GDM1 (cell line): ENCODE data around the gene TPRG1L.

Experiments
- DNase-seq: peaks from one replicate; lab custom pipeline; 2025; lab: John Stamatoyannopoulos, UW

Gene TPRG1L

DNA sequence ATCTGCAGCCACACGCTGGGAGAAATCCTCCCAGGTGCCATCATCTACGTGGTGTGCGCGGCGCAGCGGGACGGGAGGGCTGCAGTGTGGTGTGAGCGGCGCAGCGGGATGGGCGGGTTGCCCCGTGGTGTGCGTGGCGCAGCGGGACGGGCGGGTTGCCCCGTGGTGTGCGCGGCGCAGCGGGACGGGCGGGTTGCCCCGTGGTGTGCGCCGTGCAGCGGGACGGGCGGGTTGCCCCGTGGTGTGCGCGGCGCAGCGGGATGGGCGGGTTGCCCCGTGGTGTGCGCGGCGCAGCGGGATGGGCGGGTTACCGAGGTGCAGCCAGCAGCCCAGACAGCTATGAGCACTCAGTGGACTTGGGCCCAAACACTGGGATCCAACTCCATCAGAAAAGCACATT is 20.4 kb downstream of the TPRG1L start:
- no peak for DNase-seq

DNA sequence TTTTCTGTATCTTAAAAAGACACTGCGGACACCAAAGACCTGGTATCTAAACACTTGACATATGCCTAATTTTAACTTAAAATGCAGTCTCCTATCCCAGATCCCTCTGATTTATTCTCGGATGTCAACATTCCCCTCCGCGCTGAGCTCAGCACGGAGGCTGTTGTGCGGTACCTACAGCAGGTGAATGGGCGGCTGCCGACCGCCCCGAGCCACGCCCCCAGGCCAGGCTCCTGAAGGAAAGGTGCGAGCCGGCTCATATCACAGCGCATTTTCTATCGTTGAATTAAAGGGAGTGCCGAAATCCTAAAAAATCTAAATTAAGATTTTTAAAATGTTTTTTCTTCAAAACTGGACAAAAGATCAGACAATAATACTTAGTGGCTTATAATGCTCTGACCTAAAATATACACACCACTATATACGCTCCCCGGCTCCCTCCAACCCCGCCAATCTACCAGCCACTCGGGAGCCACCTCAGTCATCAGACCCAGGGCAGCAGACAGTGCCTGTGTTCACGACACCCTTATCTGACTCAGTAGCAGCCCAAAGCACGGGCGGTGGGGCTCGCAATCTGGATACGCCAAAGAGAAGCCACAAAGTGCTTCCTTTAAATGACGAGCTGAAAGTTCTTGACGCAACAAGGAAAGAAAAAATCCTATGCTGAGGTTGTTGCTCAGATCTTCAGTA is 21.0 kb downstream of the TPRG1L start:
- no peak for DNase-seq

DNA sequence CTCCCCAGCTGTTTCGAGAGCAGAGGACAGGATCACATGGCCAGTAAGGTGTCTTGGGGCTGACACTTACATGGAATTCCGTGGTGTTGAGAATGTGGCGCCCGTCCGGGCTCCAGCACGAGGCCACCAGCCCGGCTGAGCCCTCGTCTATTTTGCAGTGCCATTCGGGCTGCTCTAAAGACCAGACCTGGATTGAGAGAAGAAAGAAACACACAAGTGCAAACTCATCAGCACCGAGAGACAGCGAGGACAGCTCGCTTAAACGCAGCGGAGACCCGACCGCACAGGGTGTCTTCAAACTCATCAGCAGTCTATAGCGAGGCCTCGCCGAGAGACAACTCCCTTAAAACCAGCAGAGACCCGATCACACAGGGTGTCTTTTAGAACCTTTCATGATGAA is 21.8 kb downstream of the TPRG1L start:
- DNase-seq: no peak

GRCh38 chr1:3649342-3650247 is 24.8 kb downstream of the TPRG1L start, which contains the start of gene WRAP73:
Gene WRAP73, minus strand, starts transcription at chr1:3650103. Its CDS starts 104 bp downstream, at chr1:3649999.
- DNase-seq: peak; percentile 85

DNA sequence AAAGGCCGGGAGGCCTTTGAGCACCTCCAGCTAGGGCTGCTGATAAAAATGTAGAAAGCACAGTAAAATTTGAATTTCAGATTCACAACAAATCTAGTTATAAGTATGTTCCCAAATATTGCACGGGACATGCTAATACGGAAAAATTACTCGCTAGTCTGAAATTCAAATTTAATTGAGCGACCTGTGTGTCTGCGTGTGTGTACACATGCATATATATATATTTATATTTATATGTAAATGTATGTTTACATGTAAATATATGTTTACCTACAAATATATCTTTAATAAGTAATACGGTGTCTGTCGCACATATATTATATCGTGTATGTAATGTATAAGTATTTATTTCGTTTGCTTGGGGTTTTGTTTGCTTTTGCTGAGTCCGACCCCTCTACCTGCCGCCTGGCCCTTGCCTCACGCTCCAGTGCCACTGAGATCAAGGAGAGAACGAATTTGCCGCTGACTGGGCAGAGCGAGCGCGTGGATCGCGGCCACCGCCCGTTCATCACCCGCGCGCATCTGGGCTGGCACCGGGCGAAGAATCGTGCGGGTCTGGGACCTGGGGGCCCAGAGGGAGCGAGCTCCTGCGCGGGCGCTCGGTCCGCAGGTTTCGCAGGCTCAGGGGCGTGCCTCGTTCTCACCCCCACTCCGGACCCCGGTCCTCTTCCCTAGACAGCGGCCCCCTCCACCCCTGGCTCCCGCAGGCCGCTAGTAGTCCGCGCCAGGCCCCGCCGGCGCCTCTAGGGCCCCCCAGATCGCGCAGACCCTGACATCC is 25.6 kb downstream of the TPRG1L start:
- DNase-seq: no peak

- DNase-seq: no peak
Measured at GRCh38 chr1:3651026-3651929, 26.5 kb downstream of the TPRG1L start.

- peak; percentile 32 for DNase-seq
Measured at GRCh38 chr1:3651930-3652547, 27.2 kb downstream of the TPRG1L start, which contains the start of gene TP73. Gene TP73, plus strand, starts transcription at chr1:3652516. Its CDS starts 29,850 bp downstream, at chr1:3682366.

- DNase-seq: peak; percentile 5
Measured at GRCh38 chr1:3652548-3653285, 27.9 kb downstream of the TPRG1L start.

DNA sequence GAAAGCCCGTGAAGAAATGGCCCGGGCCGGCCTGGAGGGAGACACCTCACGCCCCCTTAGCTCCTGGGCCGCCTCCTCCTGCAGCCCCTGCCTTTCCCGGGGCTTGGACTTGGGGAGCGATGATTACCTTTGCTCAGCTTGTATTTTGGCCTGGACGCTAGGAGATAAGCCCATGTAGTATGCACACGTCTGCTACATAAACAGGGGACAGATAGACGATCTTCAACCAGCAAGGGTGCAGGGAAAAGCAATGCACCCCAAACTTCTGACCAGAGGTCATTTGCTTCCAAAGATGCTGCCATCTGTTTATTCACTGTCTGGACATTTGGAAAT is 28.4 kb downstream of the TPRG1L start:
- DNase-seq: no peak

DNA sequence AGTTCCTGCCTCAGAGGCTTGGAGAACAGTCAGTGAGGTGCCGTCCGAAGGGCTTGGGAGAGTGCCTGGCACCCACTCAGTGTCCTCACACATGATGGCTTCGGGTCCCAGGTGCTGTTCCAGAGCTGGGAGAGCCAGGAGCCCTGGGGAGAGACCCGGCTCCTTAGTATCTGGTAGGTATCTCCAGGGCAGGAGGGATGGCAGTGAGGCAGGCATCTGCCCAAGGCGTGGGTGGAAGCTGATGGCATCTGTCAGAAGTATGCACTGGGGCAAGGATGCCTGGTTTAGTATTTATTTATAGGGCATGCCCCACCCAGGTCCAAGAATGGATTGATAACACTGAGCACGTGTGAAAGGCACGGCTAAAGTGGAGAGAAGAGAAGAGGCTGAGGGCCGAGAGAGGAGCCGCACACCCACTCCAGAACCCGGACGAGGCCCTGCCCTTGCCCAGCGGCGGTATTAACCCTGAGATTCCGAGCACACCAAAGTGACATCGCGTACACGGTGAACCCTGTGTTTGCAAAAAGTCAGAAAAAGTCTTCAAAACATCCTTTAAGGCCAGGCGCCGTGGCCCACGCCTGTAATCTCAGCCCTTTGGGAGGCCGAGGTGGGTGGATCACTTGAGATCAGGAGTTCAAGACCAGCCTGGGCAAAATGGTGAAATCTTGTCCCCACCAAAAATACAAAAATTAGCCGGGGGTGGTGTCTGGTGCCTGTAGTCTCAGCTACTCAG is 29.9 kb downstream of the TPRG1L start:
- DNase-seq: no peak

DNA sequence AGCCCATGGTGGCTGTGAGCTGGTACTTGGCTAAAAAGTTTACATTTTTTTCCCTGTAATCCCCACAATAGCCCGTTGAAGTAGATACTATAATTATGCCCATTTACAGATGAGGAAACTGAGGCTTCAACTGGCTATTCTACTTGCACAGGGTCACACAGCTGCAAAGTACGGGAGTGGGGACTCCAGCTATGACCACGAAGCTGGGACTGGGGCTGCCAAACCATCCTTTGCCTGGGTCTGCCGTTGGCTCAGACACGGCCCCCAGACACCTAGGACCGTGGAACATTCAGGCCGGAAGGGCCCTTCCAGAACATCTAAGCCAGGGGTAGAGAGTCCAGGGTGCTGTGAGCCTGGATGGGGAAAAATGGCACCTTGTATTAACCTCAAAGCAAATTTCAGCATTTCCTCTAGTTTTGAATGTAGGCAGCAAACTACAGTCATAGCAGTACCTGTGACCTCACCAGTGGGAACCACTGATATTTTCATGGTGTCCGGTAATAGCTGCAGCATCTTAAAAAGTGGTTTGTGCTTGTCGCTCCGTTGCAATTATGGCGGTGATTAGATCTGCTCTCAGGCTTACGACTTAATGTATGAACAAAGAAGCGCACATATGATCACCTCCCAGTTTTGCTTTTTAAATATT is 31.8 kb downstream of the TPRG1L start:
- DNase-seq: no peak

- no peak for DNase-seq
Measured at GRCh38 chr1:3657096-3657475, 32.3 kb downstream of the TPRG1L start.

DNA sequence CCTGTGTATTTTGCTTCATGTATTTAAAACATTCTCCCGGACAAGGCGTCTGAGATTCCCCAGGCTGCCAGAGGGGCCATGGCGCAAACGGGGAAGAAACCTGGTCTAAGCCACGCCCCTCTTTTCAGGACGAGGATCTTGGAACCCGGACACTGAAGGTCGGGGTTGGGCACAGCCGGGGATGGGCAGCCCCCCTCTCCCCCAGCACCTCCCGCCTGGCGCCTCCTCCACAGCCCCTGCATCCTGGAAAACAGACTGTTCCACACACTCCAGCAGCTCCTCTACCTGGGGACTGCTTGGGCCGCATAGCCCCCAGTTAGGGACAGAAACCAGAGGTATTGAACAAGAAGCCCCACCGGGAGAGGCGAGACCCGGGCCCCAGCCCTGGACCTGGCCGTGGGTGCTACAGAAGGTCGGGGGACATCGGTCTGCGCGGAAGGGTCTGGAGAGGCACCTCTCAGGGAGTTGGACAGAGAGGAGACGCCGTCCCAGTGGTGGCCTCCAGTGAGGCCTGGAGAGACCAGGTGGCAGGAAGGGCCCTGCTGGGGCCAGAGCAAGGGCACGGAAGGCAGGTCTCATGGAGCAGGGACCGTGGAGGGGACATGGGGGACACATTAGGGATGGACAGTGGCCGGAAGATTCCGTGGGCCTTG is 32.9 kb downstream of the TPRG1L start:
- DNase-seq: no peak

DNA sequence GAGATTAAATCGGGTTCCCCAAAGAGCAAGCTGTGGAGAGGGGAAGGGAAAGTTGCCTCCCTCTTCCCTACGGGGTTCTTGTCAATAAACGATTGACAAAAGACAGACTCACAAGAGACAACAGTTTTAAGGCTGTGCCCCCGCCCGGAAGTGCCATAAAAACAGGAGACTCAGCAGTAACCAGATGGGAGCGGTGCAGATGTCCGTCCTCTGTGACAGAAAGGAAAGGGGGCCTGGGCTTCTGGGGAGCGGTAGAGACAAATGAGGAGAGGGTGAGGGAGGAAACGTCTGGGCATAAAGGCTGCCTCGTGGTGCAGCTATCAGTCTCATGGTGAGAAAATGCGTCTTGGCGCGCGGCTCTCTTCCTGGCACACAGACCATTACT is 33.4 kb downstream of the TPRG1L start:
- no peak for DNase-seq

DNA sequence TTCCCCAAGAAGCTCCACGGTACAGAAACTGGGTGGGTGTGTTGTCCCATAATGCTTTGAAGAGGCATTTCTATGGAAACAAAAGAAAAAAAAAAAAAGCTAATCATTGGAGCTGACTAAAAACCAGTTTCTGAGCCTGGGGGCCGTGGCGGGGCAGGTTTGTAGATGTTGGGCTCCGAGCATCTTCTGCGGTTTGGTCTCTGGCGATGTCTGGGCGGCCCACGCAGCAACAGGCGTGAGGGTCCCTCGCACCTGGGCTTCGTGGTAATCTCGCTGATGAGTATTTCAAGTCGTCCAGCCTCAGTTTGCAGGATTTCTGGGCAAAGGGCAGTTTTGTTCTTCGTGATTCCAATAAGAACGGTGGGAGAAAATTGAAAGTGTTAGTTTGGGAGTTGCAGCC is 34.3 kb downstream of the TPRG1L start:
- no peak for DNase-seq

DNA sequence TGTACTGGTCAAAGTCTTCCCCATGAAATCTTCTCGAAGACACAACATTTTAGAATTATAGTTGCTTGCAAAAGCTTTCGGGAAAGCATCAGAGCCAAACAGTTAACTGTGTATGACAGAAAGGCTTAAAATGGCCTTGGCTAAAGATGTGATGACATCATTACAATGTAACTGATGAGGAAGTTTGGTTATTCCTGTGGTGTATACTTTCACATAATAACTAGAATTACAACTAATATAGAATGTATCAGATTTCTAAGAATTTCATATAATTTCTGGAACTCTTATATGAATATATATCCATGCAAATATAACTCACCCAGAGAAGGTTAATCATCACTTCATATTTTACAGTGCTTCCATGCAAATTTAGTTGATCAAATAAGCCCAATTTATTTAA is 35.9 kb downstream of the TPRG1L start:
- no peak for DNase-seq

DNA sequence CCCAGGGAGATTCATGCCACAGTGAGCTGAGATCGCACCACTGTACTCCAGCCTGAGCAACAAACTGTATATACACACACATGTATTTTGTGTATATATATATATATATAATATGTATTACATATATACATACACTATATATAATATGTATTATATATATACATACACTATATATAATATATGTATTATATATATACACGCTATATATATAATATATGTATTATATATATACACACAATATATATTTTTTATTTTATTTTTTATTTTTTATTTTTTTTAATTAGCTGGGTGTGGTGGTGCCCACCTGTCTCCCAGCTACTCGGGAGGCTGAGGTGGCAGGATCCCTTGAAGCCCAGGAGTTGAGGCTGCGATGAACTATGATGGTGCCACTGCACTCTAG is 36.8 kb downstream of the TPRG1L start:
- no peak for DNase-seq

- no peak for DNase-seq
Measured at GRCh38 chr1:3662080-3662671, 37.4 kb downstream of the TPRG1L start.
